Regular cardiac myocyte (primary cell): ENCODE results near the gene DGKE. TPM values are rescaled to one million over a fixed set of nuclear protein-coding genes. Genes with fewer than 3 reads are reported as not detected.

Experiments
- total RNA-seq: library from RNA; depleted of rRNA; stranded (reverse); fragments of >200 nt; gene quantifications from 2 replicates; pipeline ENCODE4 v1.2.3, GENCODE V29; 2014

Gene DGKE
- 5.0 and 5.6 TPM in 2 replicates for total RNA-seq

GRCh38 chr17:56833809-56834379 is at the start of gene DGKE, which contains the start of gene C17orf67:
Gene DGKE (plus strand): TSS chr17:56834151. CDS start chr17:56834796, 645 bp downstream.
Gene C17orf67 (minus strand): TSS chr17:56833920. CDS start chr17:56815810, 18,110 bp downstream.

DNA sequence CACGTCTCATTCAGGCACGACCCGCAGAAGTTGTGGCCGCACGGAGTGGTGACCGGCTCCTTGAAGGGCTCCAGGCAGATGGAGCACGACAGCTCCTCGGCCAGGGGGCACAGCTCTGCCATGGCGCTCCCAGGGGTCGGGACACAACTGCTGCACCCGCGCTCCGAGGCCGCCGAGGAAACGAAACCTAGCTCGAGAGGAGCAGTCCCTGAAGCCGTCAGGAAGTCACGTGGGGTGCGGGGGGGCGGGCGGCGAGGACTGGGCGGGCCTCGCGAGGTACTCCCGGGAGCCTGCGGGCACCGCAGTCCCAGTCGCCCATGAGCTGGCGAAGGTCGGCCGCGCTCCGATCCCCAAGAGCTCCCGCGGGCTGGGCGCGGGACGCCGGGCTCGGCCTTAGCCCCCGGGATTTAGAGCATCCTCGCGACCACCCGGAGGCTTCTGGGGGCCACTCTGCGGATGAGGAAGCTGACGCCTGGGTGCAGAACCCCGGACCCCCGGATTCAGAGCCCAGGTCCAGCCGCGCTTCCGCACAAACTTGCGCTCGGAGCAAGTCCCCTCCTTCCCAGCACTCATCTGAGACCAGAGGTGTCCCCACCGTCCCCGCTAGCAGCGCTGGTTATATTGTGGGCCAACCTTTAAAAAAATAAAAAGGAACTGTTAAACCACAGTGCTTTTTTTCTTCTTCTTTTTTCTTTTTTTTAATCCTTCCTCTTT is 80.1 kb downstream of the DGKE start, which contains the start of gene TRIM25:
Gene TRIM25 (minus strand): TSS at position 183 of the 714 bp plus-strand sequence. CDS start 61 bp downstream, at position 122.

Other genes with a start within 250 kb of the DGKE start
- gene NOG, start 240.5 kb upstream of the DGKE start, total RNA-seq = 0.77 and 16.1 TPM in 2 replicates
- 0.58 and 1.4 TPM in 2 replicates for gene C17orf67, start 231 bp upstream of the DGKE start, total RNA-seq
- gene TRIM25, start 79.9 kb downstream of the DGKE start, total RNA-seq = 19.7 and 21.7 TPM in 2 replicates
- 11.0 and 15.0 TPM in 2 replicates for gene COIL, start 126.9 kb downstream of the DGKE start, total RNA-seq
- gene SCPEP1, start 144.0 kb downstream of the DGKE start, total RNA-seq = 29.9 and 138 TPM in 2 replicates